HepG2 (cell line): ENCODE measurements around the gene TTLL1. TPM values are rescaled to one million over a fixed set of nuclear protein-coding genes. Genes with fewer than 3 reads are reported as not detected.

Experiments
- ATAD3A ChIP-seq: sonication (generic); formaldehyde crosslinking; IDR thresholded peaks from 2 replicates; pipeline ENCODE4 v1.4.0; 2020; ENCODE audit warnings: missing genetic modification reagents
- ATF5 ChIP-seq: sonication (generic); formaldehyde crosslinking; IDR thresholded peaks from 2 replicates; pipeline ENCODE4 v1.4.0; 2020; ENCODE audit warnings: mild to moderate bottlenecking, low read depth, missing genetic modification reagents
- CBX1 ChIP-seq: IDR thresholded peaks from one replicate; pipeline ENCODE4 v1.6.1; 2016; ENCODE audit warnings: antibody characterized with exemption, low read depth
- CREM ChIP-seq, 2 experiments: sonication (generic) in 1 of 2; formaldehyde crosslinking in 1 of 2; IDR thresholded peaks; 2 replicates each; pipeline versions ENCODE4 v1.4.0 to v1.6.1; 2016 to 2020; ENCODE audit warnings: antibody characterized with exemption in 1 of 2, mild to moderate bottlenecking in 1 of 2, missing genetic modification reagents in 1 of 2
- DZIP1 ChIP-seq: sonication (generic); formaldehyde crosslinking; IDR thresholded peaks from 2 replicates; pipeline ENCODE4 v1.5.0; 2020; ENCODE audit warnings: mild to moderate bottlenecking, missing genetic modification reagents
- HOXA3 ChIP-seq: sonication (generic); formaldehyde crosslinking; IDR thresholded peaks from 2 replicates; pipeline ENCODE4 v1.5.0; 2020; ENCODE audit warnings: missing genetic modification reagents
- IRF2 ChIP-seq: IDR thresholded peaks from 2 replicates; pipeline ENCODE4 v1.6.1; 2018; ENCODE audit warnings: missing genetic modification reagents, missing compliant biosample characterization
- MBD4 ChIP-seq: IDR thresholded peaks from 2 replicates; pipeline ENCODE4 v1.6.1; 2012; ENCODE audit warnings: low read length, inconsistent platforms, borderline replicate concordance
- NFE2 ChIP-seq: sonication (generic); formaldehyde crosslinking; IDR thresholded peaks from 2 replicates; pipeline ENCODE4 v1.4.0; 2020; ENCODE audit warnings: missing genetic modification reagents
- PBX3 ChIP-seq: sonication (generic); formaldehyde crosslinking; IDR thresholded peaks from 2 replicates; pipeline ENCODE4 v1.8.1; 2023; ENCODE audit warnings: missing genetic modification reagents, inconsistent platforms, borderline replicate concordance
- RBM39 ChIP-seq: fragments of 200-400 bp; formaldehyde crosslinking; IDR thresholded peaks from one replicate; pipeline ENCODE4 v1.6.1; 2018; ENCODE audit warnings: antibody characterized with exemption, mild to moderate bottlenecking, low read depth, low read length; ENCODE audit not compliant: poor library complexity, severe bottlenecking
- RFX1 ChIP-seq: fragments of 450-650 bp; IDR thresholded peaks from 2 replicates; pipeline ENCODE4 v1.6.1; 2017
- RNF219 ChIP-seq: sonication (generic); formaldehyde crosslinking; IDR thresholded peaks from 2 replicates; pipeline ENCODE4 v1.5.0; 2020; ENCODE audit warnings: mild to moderate bottlenecking, missing genetic modification reagents
- ZBTB8A ChIP-seq: sonication (generic); formaldehyde crosslinking; IDR thresholded peaks from 2 replicates; pipeline ENCODE4 v1.4.0; 2020; ENCODE audit warnings: mild to moderate bottlenecking, low read depth, missing genetic modification reagents, borderline replicate concordance
- ZHX1 ChIP-seq: sonication (generic); formaldehyde crosslinking; IDR thresholded peaks from 2 replicates; pipeline ENCODE4 v1.8.1; 2022; ENCODE audit warnings: low read depth, mild to moderate bottlenecking, missing genetic modification reagents
- ZNF329 ChIP-seq: sonication (generic); formaldehyde crosslinking; IDR thresholded peaks from 2 replicates; pipeline ENCODE4 v1.9.0; 2021; ENCODE audit warnings: low read depth, mild to moderate bottlenecking, missing genetic modification reagents
- ZNF414 ChIP-seq: sonication (generic); formaldehyde crosslinking; IDR thresholded peaks from 2 replicates; pipeline ENCODE4 v1.5.0; 2020; ENCODE audit warnings: missing genetic modification reagents
- ZNF598 ChIP-seq: sonication (generic); formaldehyde crosslinking; IDR thresholded peaks from 2 replicates; pipeline ENCODE4 v1.5.1; 2020; ENCODE audit warnings: mild to moderate bottlenecking, missing genetic modification reagents, borderline replicate concordance
- polyA plus RNA-seq, 8 experiments: library from polyadenylated mRNA; depleted of rRNA in 3 of 8; stranded (reverse) in 7 of 8; unstranded in 1 of 8; fragments of >200 nt; fragmentation: Illumina TruSeq in 4 of 8; extraction: Trizol in 4 of 8; gene quantifications; 2 replicates each; pipeline versions ENCODE4 v1.2.1 to v1.2.3, GENCODE V29; 2011 to 2016; ENCODE audit warnings: low read depth in 4 of 8, missing spikeins in 1 of 8, mixed read lengths in 1 of 8; ENCODE audit not compliant: insufficient read depth in 1 of 8
- total RNA-seq, 5 experiments: library from RNA; depleted of rRNA; stranded (reverse); fragments of >200 nt; fragmentation: Illumina TruSeq; extraction: Trizol; gene quantifications; 2 replicates each; pipeline ENCODE4 v1.2.3, GENCODE V29; 2016; ENCODE audit warnings: low read depth in 1 of 5

Gene TTLL1
- total and polyA plus RNA-seq, 2 of the 13 experiments (the other 11 are each of a cell fraction or from before 2014, with no cell fraction given), result 1.6 to 5.3 TPM

- no peak for TF ChIP-seq MBD4
- TF ChIP-seq CREM (IDR thresholded peaks at IDR 0.05), result no peak
- no peak for TF ChIP-seq CREM (CRISPR knock-in tag; IDR thresholded peaks at IDR 0.05)
- no peak for TF ChIP-seq RFX1
- TF ChIP-seq NFE2 (CRISPR knock-in tag), result no peak
- TF ChIP-seq ZNF598 (CRISPR knock-in tag), result no peak
- TF ChIP-seq ZBTB8A, result no peak
- TF ChIP-seq IRF2 (CRISPR knock-in tag), result peak; percentile 47; the same call in 1 of the 2 replicates
- no peak for TF ChIP-seq CBX1
- TF ChIP-seq RBM39, result no peak
- no peak for TF ChIP-seq ZHX1 (CRISPR knock-in tag)
- no peak for TF ChIP-seq ZNF414 (CRISPR knock-in tag)
- no peak for TF ChIP-seq ATF5 (CRISPR knock-in tag)
- TF ChIP-seq RNF219 (CRISPR knock-in tag), result no peak
- peak; percentile 47; the same call in 1 of the 2 replicates for TF ChIP-seq HOXA3 (CRISPR knock-in tag)
- no peak for TF ChIP-seq PBX3 (CRISPR knock-in tag)
- no peak for TF ChIP-seq ZNF329 (CRISPR knock-in tag)
- no peak for TF ChIP-seq DZIP1
- no peak for TF ChIP-seq ATAD3A (CRISPR knock-in tag)
Measured at GRCh38 chr22:43078522-43078921, 10.7 kb downstream of the TTLL1 start (continued).
